Loucy (cell line): ENCODE data around the gene PHKB.

Experiments
- EZH2phosphoT487 ChIP-seq: fragments of 200-600 bp; IDR thresholded peaks from 2 replicates; pipeline ENCODE4 v1.6.1; 2018; ENCODE audit warnings: antibody characterized with exemption, mild to moderate bottlenecking, moderate library complexity, borderline replicate concordance
- TF ChIP-seq, protein P1 (sequence below): fragments of 200-600 bp; sonication (generic); conservative IDR thresholded peaks from 2 replicates; pipeline ENCODE4 v1.5.1; 2014; ENCODE audit warnings: mild to moderate bottlenecking, antibody characterized with exemption, low read length

DNA sequence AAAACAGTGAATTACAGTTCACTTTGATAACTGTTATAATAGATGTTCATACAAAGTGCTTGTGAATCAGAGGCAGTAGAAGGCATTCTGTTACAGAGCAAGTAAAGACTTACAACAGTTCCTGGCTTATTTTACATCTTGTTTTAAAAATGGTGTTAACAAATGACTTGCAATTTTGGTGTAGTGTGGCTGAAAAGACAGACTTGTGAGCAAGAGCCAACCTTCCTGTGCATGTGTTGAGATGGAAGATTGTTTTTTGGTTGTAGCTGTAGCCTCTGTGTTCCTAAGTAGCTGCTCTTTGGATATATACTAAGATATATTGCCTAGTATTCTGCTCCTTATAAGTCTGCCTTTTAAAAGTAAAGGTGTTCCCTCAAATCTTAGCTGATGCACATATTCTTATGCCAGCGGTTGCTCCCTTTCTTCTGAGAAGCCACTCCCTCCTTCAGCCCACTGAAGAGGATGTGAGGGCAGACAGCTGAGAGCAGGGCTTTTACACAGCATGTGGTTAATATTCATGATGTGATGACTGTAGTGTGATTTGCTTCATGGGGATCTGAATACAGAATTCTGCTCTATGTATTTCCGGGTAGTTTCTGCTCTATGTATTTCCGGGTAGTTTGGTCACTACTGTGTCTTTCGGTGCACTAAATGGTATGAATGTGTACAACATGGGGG is 182.3 kb downstream of the PHKB start:
- TF ChIP-seq, protein P1, sequence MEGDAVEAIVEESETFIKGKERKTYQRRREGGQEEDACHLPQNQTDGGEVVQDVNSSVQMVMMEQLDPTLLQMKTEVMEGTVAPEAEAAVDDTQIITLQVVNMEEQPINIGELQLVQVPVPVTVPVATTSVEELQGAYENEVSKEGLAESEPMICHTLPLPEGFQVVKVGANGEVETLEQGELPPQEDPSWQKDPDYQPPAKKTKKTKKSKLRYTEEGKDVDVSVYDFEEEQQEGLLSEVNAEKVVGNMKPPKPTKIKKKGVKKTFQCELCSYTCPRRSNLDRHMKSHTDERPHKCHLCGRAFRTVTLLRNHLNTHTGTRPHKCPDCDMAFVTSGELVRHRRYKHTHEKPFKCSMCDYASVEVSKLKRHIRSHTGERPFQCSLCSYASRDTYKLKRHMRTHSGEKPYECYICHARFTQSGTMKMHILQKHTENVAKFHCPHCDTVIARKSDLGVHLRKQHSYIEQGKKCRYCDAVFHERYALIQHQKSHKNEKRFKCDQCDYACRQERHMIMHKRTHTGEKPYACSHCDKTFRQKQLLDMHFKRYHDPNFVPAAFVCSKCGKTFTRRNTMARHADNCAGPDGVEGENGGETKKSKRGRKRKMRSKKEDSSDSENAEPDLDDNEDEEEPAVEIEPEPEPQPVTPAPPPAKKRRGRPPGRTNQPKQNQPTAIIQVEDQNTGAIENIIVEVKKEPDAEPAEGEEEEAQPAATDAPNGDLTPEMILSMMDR = no peak
- no peak for TF ChIP-seq EZH2phosphoT487
